HCT116 (cell line): Measurements from ENCODE around the gene HERC3. TPM values are rescaled to one million over a fixed set of nuclear protein-coding genes. Genes with fewer than 3 reads are reported as not detected.

Experiments
- ATAC-seq: fragments of 200-7000 bp; cut with Tn5 transposase; 2 replicates; pipeline ENCODE4 v1.9.1; 2020; ENCODE audit warnings: mild to moderate bottlenecking, moderate library complexity
- BruUV-seq: library from RNA; stranded (reverse); fragments of 400-500 nt; replicated peaks from 2 replicates; lab custom pipeline; 2021; lab: Mats Ljungman, UMichigan
- CTCF ChIA-PET: fragments of 300-600 bp; sonication (Branson Sonifier 250); formaldehyde crosslinking; loops from one replicate; lab custom pipeline; 2021; ENCODE audit warnings: antibody characterized with exemption; lab: Charles Lee
- POLR2A ChIA-PET: fragments of 300-600, 350-600 bp; sonication (Branson Sonifier 250); formaldehyde crosslinking; loops from one replicate; lab custom pipeline; 2021; ENCODE audit warnings: antibody characterized with exemption; lab: Charles Lee
- RAD21 ChIA-PET, 2 experiments: fragments of 300-600 bp; sonication (Branson Sonifier 250); formaldehyde crosslinking; loops; one replicate each; lab custom pipeline; 2023; ENCODE audit warnings: low total read pairs in 2 of 2; ENCODE audit not compliant: uncharacterized antibody in 2 of 2, unreplicated experiment in 2 of 2, low non-redundant PET in 1 of 2; lab: Charles Lee
- DNase-seq: peaks from one replicate; pipeline ENCODE4 v3.0.0-alpha.2; 2010; ENCODE audit warnings: low read depth, low spot score
- H2AFZ ChIP-seq: fragments of 200-600 bp; shearing (Covaris generic), sonication (generic); 2 replicates; pipeline ENCODE4 v1.6.1; 2017; ENCODE audit warnings: low read depth, mixed run types, mixed read lengths, antibody characterized with exemption, low read length; ENCODE audit not compliant: poor library complexity, severe bottlenecking
- H3K27ac ChIP-seq: 2 replicates; pipeline ENCODE4 v1.5.1; 2012; ENCODE audit warnings: low read depth, low read length
- H3K27me3 ChIP-seq: fragments of 200-600 bp; sonication (generic); 2 replicates; pipeline ENCODE4 v1.6.1; 2016; ENCODE audit warnings: mixed run types, low read length, mixed read lengths; ENCODE audit not compliant: insufficient read depth
- H3K36me3 ChIP-seq, 2 experiments: fragments of 200-500 bp in 1 of 2; fragments of 200-600 bp in 1 of 2; sonication (Bioruptor generic) in 1 of 2; sonication (generic) in 1 of 2; 2 replicates each; pipeline versions ENCODE4 v1.5.1 to v1.6.1; 2014 to 2016; ENCODE audit warnings: low read length in 2 of 2, inconsistent platforms in 1 of 2, mixed read lengths in 1 of 2, mixed run types in 1 of 2; ENCODE audit not compliant: insufficient read depth in 2 of 2, control insufficient read depth in 1 of 2
- H3K4me1 ChIP-seq, 2 experiments: fragments of 200-600 bp in 1 of 2; sonication (generic) in 1 of 2; 2 replicates each; pipeline versions ENCODE4 v1.5.1 to v1.6.1; 2012 to 2017; ENCODE audit warnings: low read length in 2 of 2, inconsistent platforms in 1 of 2, mild to moderate bottlenecking in 1 of 2, mixed read lengths in 1 of 2, mixed run types in 1 of 2, moderate library complexity in 1 of 2; ENCODE audit not compliant: insufficient read depth in 2 of 2, control insufficient read depth in 1 of 2
- H3K4me2 ChIP-seq: fragments of 200-600 bp; sonication (generic); 2 replicates; pipeline ENCODE4 v1.6.1; 2017; ENCODE audit warnings: mixed run types, low read length, mixed read lengths
- H3K4me3 ChIP-seq, 2 experiments: fragments of 200-600 bp in 1 of 2; sonication (generic) in 1 of 2; replicated peaks in 1 of 2; 2 replicates each; pipeline ENCODE4 v1.5.1; 2011 to 2016; ENCODE audit warnings: low read length in 2 of 2, control low read depth in 1 of 2, low read depth in 1 of 2, mild to moderate bottlenecking in 1 of 2, mixed read lengths in 1 of 2, mixed run types in 1 of 2
- H3K79me2 ChIP-seq: fragments of 200-600 bp; sonication (generic); 2 replicates; pipeline ENCODE4 v1.6.1; 2017; ENCODE audit warnings: mild to moderate bottlenecking, mixed run types, low read length, moderate library complexity, mixed read lengths; ENCODE audit not compliant: insufficient read depth
- H3K9ac ChIP-seq: fragments of 200-600 bp; sonication (generic); 2 replicates; pipeline ENCODE4 v1.6.1; 2016; ENCODE audit warnings: low read length, mixed read lengths
- H3K9me2 ChIP-seq: fragments of 200-600 bp; sonication (generic), shearing (Covaris generic); 2 replicates; pipeline ENCODE4 v1.6.1; 2017; ENCODE audit warnings: mixed run types, mild to moderate bottlenecking, moderate library complexity; ENCODE audit not compliant: insufficient read depth
- H3K9me3 ChIP-seq, 2 experiments: fragments of 200-500 bp in 1 of 2; fragments of 200-600 bp in 1 of 2; sonication (Bioruptor generic) in 1 of 2; sonication (generic) in 1 of 2; 2 replicates each; pipeline ENCODE4 v1.6.1; 2014 to 2017; ENCODE audit warnings: low read length in 2 of 2, mixed read lengths in 2 of 2, inconsistent platforms in 1 of 2, low read depth in 1 of 2, mild to moderate bottlenecking in 1 of 2, mixed run types in 1 of 2, moderate library complexity in 1 of 2; ENCODE audit not compliant: control insufficient read depth in 1 of 2, insufficient read depth in 1 of 2
- H4K20me1 ChIP-seq: fragments of 200-600 bp; sonication (generic), shearing (Covaris generic); 2 replicates; pipeline ENCODE4 v1.6.1; 2017; ENCODE audit warnings: mixed run types, mild to moderate bottlenecking, moderate library complexity; ENCODE audit not compliant: insufficient read depth
- CBX3 ChIP-seq: IDR thresholded peaks from 2 replicates; pipeline ENCODE4 v1.6.1; 2012; ENCODE audit warnings: low read depth
- CEBPB ChIP-seq: IDR thresholded peaks from 2 replicates; pipeline ENCODE4 v1.6.1; 2012; ENCODE audit warnings: low read depth
- SP1 ChIP-seq: IDR thresholded peaks from 2 replicates; pipeline ENCODE4 v1.6.1; 2012; ENCODE audit warnings: low read depth
- SRF ChIP-seq: IDR thresholded peaks from 2 replicates; pipeline ENCODE4 v1.6.1; 2012; ENCODE audit warnings: low read depth
- ZNF274 ChIP-seq: fragments of 200-500 bp; sonication (Bioruptor generic); IDR thresholded peaks from 2 replicates; pipeline ENCODE4 v1.6.1; 2014; ENCODE audit warnings: mild to moderate bottlenecking, low read depth, low read length, inconsistent platforms
- intact Hi-C: fragments of 100-400 bp; cut with micrococcal nuclease; formaldehyde crosslinking; loops from 2 replicates; pipeline ENCODE4 v1.10.0; 2022
- total RNA-seq: library from RNA; stranded (reverse); gene quantifications from one replicate; pipeline ENCODE4 v1.2.1, GENCODE V29; 2021; ENCODE audit not compliant: unreplicated experiment
- TF ChIP-seq, protein P1 (sequence below): IDR thresholded peaks from 2 replicates; pipeline ENCODE4 v1.6.1; 2012; ENCODE audit warnings: low read depth
- TF ChIP-seq, protein P2 (sequence below), 3 experiments: fragments of 200-600 bp in 1 of 3; sonication (generic) in 1 of 3; IDR thresholded peaks in 2 of 3; conservative IDR thresholded peaks in 1 of 3; 2 replicates each; pipeline ENCODE4 v1.5.1; 2012 to 2017; ENCODE audit warnings: low read depth in 2 of 3, low read length in 2 of 3, antibody characterized with exemption in 1 of 3, borderline replicate concordance in 1 of 3, control low read depth in 1 of 3, mild to moderate bottlenecking in 1 of 3, mixed read lengths in 1 of 3, mixed run types in 1 of 3, moderate library complexity in 1 of 3; ENCODE audit not compliant: insufficient read depth in 1 of 3
- TF ChIP-seq, protein P3 (sequence below): IDR thresholded peaks from 2 replicates; pipeline ENCODE4 v1.6.1; 2012

The HERC3 gene
- total RNA-seq, 1 experiment from 2014 or later: 10.8 TPM

DNA sequence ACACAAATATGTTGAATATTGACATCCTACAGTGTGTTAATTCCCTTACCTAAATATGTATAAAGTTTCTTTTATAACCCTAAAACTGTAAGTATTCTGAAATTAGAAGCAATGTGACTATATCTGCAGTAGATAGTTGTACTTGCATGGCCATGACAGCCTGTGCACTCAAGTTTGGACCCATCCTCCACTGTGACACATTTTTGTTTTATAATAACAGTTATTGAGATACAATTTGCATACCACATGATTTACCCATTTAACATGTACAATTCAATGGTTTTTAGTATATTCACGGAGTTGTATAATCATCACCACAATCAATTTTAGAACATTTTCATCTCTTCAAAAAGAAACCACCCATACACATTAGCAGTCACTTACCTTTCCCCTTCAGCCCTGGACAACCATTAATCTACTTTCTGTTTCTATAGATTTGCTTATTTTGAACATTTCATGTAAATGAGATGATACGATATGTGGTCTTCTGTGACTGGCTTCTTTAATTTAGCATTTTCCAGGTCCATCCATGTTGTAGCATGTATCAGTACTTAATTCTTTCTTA lies 29.6 kb downstream of the HERC3 start (continued):
- TF ChIP-seq, protein P1, sequence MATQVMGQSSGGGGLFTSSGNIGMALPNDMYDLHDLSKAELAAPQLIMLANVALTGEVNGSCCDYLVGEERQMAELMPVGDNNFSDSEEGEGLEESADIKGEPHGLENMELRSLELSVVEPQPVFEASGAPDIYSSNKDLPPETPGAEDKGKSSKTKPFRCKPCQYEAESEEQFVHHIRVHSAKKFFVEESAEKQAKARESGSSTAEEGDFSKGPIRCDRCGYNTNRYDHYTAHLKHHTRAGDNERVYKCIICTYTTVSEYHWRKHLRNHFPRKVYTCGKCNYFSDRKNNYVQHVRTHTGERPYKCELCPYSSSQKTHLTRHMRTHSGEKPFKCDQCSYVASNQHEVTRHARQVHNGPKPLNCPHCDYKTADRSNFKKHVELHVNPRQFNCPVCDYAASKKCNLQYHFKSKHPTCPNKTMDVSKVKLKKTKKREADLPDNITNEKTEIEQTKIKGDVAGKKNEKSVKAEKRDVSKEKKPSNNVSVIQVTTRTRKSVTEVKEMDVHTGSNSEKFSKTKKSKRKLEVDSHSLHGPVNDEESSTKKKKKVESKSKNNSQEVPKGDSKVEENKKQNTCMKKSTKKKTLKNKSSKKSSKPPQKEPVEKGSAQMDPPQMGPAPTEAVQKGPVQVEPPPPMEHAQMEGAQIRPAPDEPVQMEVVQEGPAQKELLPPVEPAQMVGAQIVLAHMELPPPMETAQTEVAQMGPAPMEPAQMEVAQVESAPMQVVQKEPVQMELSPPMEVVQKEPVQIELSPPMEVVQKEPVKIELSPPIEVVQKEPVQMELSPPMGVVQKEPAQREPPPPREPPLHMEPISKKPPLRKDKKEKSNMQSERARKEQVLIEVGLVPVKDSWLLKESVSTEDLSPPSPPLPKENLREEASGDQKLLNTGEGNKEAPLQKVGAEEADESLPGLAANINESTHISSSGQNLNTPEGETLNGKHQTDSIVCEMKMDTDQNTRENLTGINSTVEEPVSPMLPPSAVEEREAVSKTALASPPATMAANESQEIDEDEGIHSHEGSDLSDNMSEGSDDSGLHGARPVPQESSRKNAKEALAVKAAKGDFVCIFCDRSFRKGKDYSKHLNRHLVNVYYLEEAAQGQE: no peak
- TF ChIP-seq, protein P2, sequence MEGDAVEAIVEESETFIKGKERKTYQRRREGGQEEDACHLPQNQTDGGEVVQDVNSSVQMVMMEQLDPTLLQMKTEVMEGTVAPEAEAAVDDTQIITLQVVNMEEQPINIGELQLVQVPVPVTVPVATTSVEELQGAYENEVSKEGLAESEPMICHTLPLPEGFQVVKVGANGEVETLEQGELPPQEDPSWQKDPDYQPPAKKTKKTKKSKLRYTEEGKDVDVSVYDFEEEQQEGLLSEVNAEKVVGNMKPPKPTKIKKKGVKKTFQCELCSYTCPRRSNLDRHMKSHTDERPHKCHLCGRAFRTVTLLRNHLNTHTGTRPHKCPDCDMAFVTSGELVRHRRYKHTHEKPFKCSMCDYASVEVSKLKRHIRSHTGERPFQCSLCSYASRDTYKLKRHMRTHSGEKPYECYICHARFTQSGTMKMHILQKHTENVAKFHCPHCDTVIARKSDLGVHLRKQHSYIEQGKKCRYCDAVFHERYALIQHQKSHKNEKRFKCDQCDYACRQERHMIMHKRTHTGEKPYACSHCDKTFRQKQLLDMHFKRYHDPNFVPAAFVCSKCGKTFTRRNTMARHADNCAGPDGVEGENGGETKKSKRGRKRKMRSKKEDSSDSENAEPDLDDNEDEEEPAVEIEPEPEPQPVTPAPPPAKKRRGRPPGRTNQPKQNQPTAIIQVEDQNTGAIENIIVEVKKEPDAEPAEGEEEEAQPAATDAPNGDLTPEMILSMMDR (IDR thresholded peaks at IDR 0.05 in 2 of 3, conservative IDR thresholded peaks at IDR 0.05 in 1 of 3; ENCODE audit: borderline replicate concordance in 1 of 3, insufficient read depth in 1 of 3, low read depth in 2 of 3, low read length in 2 of 3): no peak
- TF ChIP-seq ZNF274 (no peak), SRF (no peak)

DNA sequence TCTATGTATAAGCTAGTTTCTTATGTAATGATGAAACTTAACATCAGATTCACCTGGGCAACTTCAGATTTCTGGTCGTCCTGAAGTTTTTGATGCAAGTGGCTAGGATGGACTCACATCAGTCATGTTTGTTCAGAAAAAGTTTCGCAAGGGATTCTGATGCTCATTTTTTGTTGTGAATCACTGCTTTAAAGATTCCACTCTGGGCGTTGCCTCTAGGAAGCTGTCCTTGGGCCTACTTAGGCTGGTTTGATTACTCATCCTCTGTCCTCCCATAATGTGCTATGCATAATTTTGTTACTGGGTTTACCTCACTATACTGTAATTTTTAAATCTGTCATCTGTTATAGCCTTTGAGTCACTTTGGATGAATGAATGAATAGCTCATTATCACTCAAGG lies 30.8 kb downstream of the HERC3 start:
- no peak for ATAC-seq
- intact Hi-C loops: no loop called here

More for the DNA sequence above, 30.8 kb downstream of the HERC3 start:
- H3K9me3 ChIP-seq: no peaks in the 10 kb centered on the region
- RAD21 ChIA-PET: no interaction called here
- H3K4me2 ChIP-seq: 0 out of 2 replicates have a peak overlapping the region, but pooled peaks have one; percentile 1
- no peak overlapping the region for H3K4me3 ChIP-seq
- no peak overlapping the region for H3K9ac ChIP-seq
- no TSS peak for BruUV-seq
- H3K79me2 ChIP-seq: no peaks in the 10 kb centered on the region
- CTCF ChIA-PET: no interaction called here
- 0 out of 2 replicates have a peak, but pooled peaks have one; percentile 49 for TF ChIP-seq CEBPB
- TF ChIP-seq CBX3: no peak
- TF ChIP-seq SP1: peak; percentile 30
- TF ChIP-seq, protein P3, sequence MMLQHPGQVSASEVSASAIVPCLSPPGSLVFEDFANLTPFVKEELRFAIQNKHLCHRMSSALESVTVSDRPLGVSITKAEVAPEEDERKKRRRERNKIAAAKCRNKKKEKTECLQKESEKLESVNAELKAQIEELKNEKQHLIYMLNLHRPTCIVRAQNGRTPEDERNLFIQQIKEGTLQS: no peak
- H3K27me3 ChIP-seq: no peaks in the 10 kb centered on the region
- DNase-seq: no peak
- no peaks in the 10 kb centered on the region for H4K20me1 ChIP-seq
- H3K27ac ChIP-seq: no peak overlapping the region
- no peak overlapping the region for H2AFZ ChIP-seq
- H3K4me1 ChIP-seq: peaks cover 0 to 5% of the 10 kb centered on the region in 2 experiments; a peak in 2 of 4 replicates
- POLR2A ChIA-PET: no interaction called here
- no peaks in the 10 kb centered on the region for H3K9me2 ChIP-seq
- no peaks in the 10 kb centered on the region for H3K36me3 ChIP-seq
